ENCODE results near the gene KLHL4.
"Not testable (repeated sequence)": the region's sequence is repeated elsewhere in the genome, so short reads cannot be mapped to it uniquely, and the experiment has no call there.

The KLHL4 gene

DNA sequence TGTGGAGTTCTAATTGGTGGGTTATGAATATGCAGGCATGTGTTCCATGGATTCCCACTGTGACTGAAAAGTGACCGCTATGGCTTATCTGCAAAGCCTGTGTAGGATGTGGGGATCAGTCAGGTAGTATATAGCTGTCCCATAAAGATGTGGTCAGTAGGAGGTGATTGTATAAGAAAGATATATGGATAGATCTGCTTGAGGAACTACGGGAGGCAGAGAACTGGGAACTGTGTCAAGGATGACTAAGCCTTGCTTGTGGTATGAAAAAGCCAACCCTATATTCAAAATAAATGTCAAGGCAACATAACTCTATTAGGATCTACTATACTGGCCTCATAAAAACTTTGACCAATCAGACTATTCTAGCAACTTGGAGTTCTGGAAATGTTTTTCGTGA is 185.2 kb downstream of the KLHL4 start:
- no peak overlapping the region for H3K4me3 Mint-ChIP-seq
- no peaks in the 10 kb centered on the region for H3K9me3 Mint-ChIP-seq (ENCODE audit: low read depth)
- no peaks in the 10 kb centered on the region for H3K4me1 Mint-ChIP-seq (ENCODE audit: low read depth)
- no peaks in the 10 kb centered on the region for H3K27me3 Mint-ChIP-seq
- no peak overlapping the region for H3K27ac Mint-ChIP-seq
- H3K36me3 Mint-ChIP-seq, result no peaks in the 10 kb centered on the region

- H3K27ac Mint-ChIP-seq; H3K27me3 Mint-ChIP-seq; H3K4me3 Mint-ChIP-seq; H3K9me3 Mint-ChIP-seq (ENCODE audit: low read depth); H3K36me3 Mint-ChIP-seq; H3K4me1 Mint-ChIP-seq (ENCODE audit: low read depth): not testable (repeated sequence)
Measured at GRCh38 chrX:87703469-87703868, 185.9 kb downstream of the KLHL4 start.

- Mint-ChIP-seq H3K9me3 (ENCODE audit: low read depth) (no peaks in the 10 kb centered on the region), H3K36me3 (no peaks in the 10 kb centered on the region), H3K27ac (no peak overlapping the region), H3K4me1 (ENCODE audit: low read depth) (no peaks in the 10 kb centered on the region), H3K4me3 (no peak overlapping the region), H3K27me3 (no peaks in the 10 kb centered on the region)
Measured at GRCh38 chrX:87706134-87706533, 188.5 kb downstream of the KLHL4 start.

DNA sequence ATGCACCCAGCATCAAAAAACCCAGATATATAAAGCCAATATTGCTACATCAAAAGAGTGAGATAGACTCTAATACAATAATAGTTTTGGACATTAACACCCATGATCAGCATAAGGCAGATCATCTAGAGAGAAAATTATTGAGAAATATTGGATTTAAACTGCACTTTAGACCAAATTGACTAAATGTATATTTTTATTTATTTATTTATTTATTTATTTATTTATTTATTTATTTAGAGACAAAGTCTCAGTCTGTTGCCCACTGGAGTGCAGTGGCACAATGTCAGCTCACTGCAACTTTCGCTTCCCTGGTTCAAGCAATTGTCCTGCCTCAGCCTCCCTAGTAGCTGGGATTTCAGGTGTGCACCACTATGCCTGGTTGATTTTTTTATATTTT is 193.0 kb downstream of the KLHL4 start:
- no peak overlapping the region for H3K4me3 Mint-ChIP-seq
- H3K36me3 Mint-ChIP-seq, result no peaks in the 10 kb centered on the region
- no peaks in the 10 kb centered on the region for H3K4me1 Mint-ChIP-seq (ENCODE audit: low read depth)
- H3K27ac Mint-ChIP-seq, result no peak overlapping the region
- peaks cover 6% of the 10 kb centered on the region for H3K9me3 Mint-ChIP-seq (ENCODE audit: low read depth)
- H3K27me3 Mint-ChIP-seq, result no peaks in the 10 kb centered on the region
